ENCODE measurements around the gene SORCS3.

Gene SORCS3

DNA sequence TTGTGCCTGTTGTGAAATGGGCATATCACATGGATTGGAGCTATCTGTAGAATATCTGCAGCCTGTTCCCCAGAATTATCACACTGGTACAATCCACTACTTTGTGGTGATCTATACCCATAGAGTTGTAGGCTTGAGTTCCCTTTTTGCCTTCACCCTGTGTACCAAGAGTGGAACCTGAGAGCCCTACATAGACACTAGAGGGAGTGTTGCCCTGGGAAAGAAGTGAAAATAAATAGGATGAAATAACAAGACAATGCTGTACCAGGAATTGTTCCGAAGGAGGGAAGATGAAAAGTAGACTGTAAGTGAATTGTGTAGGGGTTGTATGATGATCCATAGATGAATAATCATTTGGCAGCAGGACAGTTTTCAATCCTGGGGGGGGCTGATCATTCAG is 9.0 kb downstream of the SORCS3 start:
- H3K27me3 ChIP-seq (ENCODE audit: control insufficient read depth in 1 of 2, insufficient read depth in 2 of 2, low read length in 2 of 2): no peaks in the 10 kb centered on the region
- H3K9ac ChIP-seq (ENCODE audit: low read length): no peak overlapping the region
- no peaks in the 10 kb centered on the region for H3K9me3 ChIP-seq (ENCODE audit: low read length)
- H3K27ac ChIP-seq (ENCODE audit: low read depth, low read length): no peak overlapping the region
- no peak overlapping the region for H3K4me3 ChIP-seq (ENCODE audit: low read depth in 1 of 2, low read length in 2 of 2)
- H3K4me1 ChIP-seq (ENCODE audit: insufficient read depth, low read length): no peaks in the 10 kb centered on the region
- no peaks in the 10 kb centered on the region for H3K36me3 ChIP-seq (ENCODE audit: insufficient read depth, low read length)

DNA sequence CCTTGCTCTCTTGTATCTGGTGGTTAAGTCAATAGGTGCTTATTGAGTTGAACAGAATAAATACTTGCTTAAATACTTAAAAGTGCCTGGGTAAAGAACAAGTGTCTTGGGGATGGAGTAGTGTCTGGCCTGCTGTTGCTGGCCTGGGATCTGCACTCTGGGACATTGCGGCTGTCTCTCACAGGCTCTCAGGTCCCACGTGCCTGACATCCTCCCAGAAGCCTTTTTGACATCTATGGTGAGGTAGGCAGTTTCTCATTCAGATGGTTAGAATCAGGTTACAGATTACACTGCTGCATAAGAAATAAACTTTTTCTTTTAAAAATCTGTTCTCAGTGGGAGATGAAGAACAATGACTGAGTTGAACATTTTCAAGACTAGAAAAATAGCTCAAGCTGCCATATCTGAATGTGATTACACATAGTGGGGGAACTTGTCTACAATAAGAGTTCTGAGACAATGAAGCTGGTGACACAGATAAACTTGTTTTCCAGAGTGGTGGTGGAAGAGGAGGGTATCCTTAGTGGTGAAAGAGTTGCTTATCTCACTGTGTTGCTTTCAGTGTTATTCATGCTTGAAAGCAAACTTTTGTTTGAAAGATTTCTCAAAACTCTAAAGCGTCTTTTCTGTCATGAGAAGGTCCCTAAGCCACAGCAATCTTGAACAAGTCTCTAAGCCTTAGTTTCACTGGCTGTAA is 9.7 kb downstream of the SORCS3 start:
- no peaks in the 10 kb centered on the region for H3K4me1 ChIP-seq (ENCODE audit: insufficient read depth, low read length)
- H3K4me3 ChIP-seq (ENCODE audit: low read depth in 1 of 2, low read length in 2 of 2): no peak overlapping the region
- H3K9ac ChIP-seq (ENCODE audit: low read length): no peak overlapping the region
- H3K27me3 ChIP-seq (ENCODE audit: control insufficient read depth in 1 of 2, insufficient read depth in 2 of 2, low read length in 2 of 2): no peaks in the 10 kb centered on the region
- H3K27ac ChIP-seq (ENCODE audit: low read depth, low read length): no peak overlapping the region
- no peaks in the 10 kb centered on the region for H3K36me3 ChIP-seq (ENCODE audit: insufficient read depth, low read length)
- H3K9me3 ChIP-seq (ENCODE audit: low read length): no peaks in the 10 kb centered on the region

DNA sequence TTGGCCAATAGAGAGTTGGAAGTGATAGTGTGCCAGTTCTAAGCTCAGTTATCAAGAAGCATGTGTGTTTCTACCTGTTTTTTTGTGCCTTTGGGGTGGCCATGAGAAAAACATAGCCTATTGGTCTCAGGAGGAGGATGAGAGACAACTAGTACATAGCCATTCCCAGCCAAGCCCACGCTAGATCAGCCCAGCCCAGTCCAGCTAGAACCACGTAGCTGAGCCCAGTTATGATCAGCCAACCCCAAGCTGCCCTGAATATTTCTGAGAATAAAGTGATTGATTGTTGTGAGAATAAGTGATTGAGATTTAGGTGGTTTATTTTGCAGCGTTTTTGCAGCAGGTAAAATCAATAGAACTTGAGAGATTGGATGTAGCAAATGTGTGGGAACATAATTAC is 15.9 kb downstream of the SORCS3 start:
- Histone ChIP-seq H3K9me3 (ENCODE audit: low read length) (no peaks in the 10 kb centered on the region), H3K36me3 (ENCODE audit: insufficient read depth, low read length) (no peaks in the 10 kb centered on the region), H3K4me3 (ENCODE audit: low read depth in 1 of 2, low read length in 2 of 2) (no peak overlapping the region), H3K9ac (ENCODE audit: low read length) (no peak overlapping the region), H3K4me1 (ENCODE audit: insufficient read depth, low read length) (no peaks in the 10 kb centered on the region), H3K27ac (ENCODE audit: low read depth, low read length) (no peak overlapping the region), H3K27me3 (ENCODE audit: control insufficient read depth in 1 of 2, insufficient read depth in 2 of 2, low read length in 2 of 2) (no peaks in the 10 kb centered on the region)

DNA sequence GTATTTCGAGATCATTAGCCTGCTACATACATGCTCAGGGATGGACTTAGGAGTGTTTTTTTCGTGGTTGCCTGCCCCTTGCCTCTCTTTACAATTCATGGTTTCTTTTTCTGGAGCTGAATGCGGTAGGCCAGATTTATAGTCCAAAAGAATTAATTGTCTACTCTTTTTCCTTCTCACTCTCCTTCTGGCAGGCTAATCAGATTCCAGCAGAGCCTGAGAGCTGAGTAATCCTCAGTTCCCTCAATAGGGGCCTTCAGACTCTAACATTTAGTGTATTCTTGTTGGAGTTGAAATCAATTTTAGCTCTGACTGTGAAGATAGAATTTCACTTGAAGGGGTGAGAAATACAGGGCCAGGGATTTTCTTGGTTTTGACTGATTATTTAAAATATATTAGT is 16.4 kb downstream of the SORCS3 start:
- Histone ChIP-seq H3K27me3 (ENCODE audit: control insufficient read depth in 1 of 2, insufficient read depth in 2 of 2, low read length in 2 of 2) (no peaks in the 10 kb centered on the region), H3K4me3 (ENCODE audit: low read depth in 1 of 2, low read length in 2 of 2) (no peak overlapping the region), H3K4me1 (ENCODE audit: insufficient read depth, low read length) (no peaks in the 10 kb centered on the region), H3K27ac (ENCODE audit: low read depth, low read length) (no peak overlapping the region), H3K36me3 (ENCODE audit: insufficient read depth, low read length) (no peaks in the 10 kb centered on the region), H3K9me3 (ENCODE audit: low read length) (no peaks in the 10 kb centered on the region), H3K9ac (ENCODE audit: low read length) (no peak overlapping the region)

DNA sequence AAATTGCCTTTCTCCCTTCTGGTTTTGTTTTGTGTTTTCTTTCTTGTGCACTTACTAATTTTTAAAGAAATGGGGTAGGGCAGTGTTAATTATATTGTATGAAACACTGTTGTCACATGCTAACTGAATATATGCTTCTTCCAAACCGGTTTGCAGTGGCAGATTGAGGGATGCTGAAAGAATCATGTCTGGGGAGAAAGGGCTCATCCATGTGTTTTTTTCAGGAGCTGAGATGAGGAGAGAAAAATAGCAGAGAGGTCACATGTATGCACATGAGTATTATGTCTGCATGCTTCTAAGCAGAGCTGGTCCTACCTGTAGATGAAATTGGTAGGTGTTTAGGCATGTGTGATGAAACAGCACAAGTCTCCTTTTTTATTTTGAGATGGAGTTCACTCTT is 17.0 kb downstream of the SORCS3 start:
- Histone ChIP-seq H3K27me3 (ENCODE audit: control insufficient read depth in 1 of 2, insufficient read depth in 2 of 2, low read length in 2 of 2) (no peaks in the 10 kb centered on the region), H3K4me3 (ENCODE audit: low read depth in 1 of 2, low read length in 2 of 2) (no peak overlapping the region), H3K9me3 (ENCODE audit: low read length) (no peaks in the 10 kb centered on the region), H3K9ac (ENCODE audit: low read length) (no peak overlapping the region), H3K36me3 (ENCODE audit: insufficient read depth, low read length) (no peaks in the 10 kb centered on the region), H3K27ac (ENCODE audit: low read depth, low read length) (no peak overlapping the region), H3K4me1 (ENCODE audit: insufficient read depth, low read length) (no peaks in the 10 kb centered on the region)

DNA sequence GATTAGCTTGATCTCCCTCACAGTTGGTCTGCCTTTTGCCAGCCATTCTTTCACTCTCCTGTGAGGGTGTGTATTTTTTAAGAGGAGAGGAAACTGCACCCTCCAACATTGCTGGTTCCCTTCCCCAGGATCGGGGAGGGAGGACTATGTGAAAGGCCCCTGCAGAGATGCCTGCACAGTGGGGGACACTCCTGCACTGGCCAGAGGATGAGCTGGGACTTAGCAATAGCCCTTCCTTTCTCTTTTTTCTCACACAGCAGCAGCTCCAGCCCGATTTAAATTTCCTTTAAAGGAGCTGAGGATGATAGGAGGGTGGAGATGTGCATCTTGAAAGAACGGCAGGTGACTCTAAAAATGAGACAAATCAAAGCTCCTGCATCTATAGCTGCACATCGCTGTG is 18.7 kb downstream of the SORCS3 start:
- Histone ChIP-seq H3K9ac (ENCODE audit: low read length) (no peak overlapping the region), H3K9me3 (ENCODE audit: low read length) (no peaks in the 10 kb centered on the region), H3K27ac (ENCODE audit: low read depth, low read length) (no peak overlapping the region), H3K36me3 (ENCODE audit: insufficient read depth, low read length) (no peaks in the 10 kb centered on the region), H3K4me1 (ENCODE audit: insufficient read depth, low read length) (no peaks in the 10 kb centered on the region), H3K4me3 (ENCODE audit: low read depth in 1 of 2, low read length in 2 of 2) (no peak overlapping the region), H3K27me3 (ENCODE audit: control insufficient read depth in 1 of 2, insufficient read depth in 2 of 2, low read length in 2 of 2) (no peaks in the 10 kb centered on the region)

DNA sequence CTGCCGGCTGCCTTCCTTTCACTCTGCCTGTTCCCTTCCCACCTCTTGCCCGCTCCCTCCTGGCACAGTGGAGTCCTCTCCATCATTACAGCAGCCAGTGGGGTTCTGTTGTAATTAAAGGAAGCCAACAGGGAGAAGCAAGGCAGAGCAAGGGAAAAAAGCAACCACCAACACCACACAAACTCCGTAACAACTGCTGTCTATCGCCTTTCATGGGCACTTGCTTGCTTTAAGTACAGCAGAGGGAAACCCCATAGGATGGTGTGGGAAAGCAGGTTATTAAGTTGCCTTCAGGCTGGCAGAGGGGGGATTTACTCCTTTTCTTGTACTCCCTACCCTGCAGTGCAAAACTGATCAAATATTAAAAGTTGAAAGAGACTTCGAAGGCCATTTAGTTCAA is 22.0 kb downstream of the SORCS3 start:
- Histone ChIP-seq H3K9me3 (ENCODE audit: low read length) (no peaks in the 10 kb centered on the region), H3K4me1 (ENCODE audit: insufficient read depth, low read length) (no peaks in the 10 kb centered on the region), H3K36me3 (ENCODE audit: insufficient read depth, low read length) (no peaks in the 10 kb centered on the region), H3K9ac (ENCODE audit: low read length) (no peak overlapping the region), H3K4me3 (ENCODE audit: low read depth in 1 of 2, low read length in 2 of 2) (no peak overlapping the region), H3K27ac (ENCODE audit: low read depth, low read length) (no peak overlapping the region), H3K27me3 (ENCODE audit: control insufficient read depth in 1 of 2, insufficient read depth in 2 of 2, low read length in 2 of 2) (no peaks in the 10 kb centered on the region)

DNA sequence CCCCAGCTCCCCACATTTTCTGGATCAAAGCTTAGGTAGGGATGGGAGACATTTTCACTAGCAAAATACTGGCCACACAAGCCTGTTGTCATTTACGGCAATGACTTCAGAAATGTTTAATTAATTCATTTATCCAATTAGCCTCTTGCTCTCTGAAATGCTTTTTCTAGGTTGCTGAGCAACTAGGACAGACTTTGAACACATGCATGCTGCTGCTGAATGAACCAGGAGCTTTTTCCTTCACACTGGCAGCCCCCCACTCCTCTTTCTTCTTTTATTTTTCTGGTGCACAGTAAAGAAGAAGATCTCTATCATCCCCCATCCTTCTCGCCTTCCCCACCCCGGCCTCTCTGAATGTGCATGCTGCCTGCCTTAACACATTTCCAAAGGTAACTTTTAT is 22.5 kb downstream of the SORCS3 start:
- Histone ChIP-seq H3K27me3 (ENCODE audit: control insufficient read depth in 1 of 2, insufficient read depth in 2 of 2, low read length in 2 of 2) (no peaks in the 10 kb centered on the region), H3K36me3 (ENCODE audit: insufficient read depth, low read length) (no peaks in the 10 kb centered on the region), H3K9ac (ENCODE audit: low read length) (no peak overlapping the region), H3K9me3 (ENCODE audit: low read length) (no peaks in the 10 kb centered on the region), H3K4me1 (ENCODE audit: insufficient read depth, low read length) (no peaks in the 10 kb centered on the region), H3K4me3 (ENCODE audit: low read depth in 1 of 2, low read length in 2 of 2) (no peak overlapping the region), H3K27ac (ENCODE audit: low read depth, low read length) (no peak overlapping the region)

DNA sequence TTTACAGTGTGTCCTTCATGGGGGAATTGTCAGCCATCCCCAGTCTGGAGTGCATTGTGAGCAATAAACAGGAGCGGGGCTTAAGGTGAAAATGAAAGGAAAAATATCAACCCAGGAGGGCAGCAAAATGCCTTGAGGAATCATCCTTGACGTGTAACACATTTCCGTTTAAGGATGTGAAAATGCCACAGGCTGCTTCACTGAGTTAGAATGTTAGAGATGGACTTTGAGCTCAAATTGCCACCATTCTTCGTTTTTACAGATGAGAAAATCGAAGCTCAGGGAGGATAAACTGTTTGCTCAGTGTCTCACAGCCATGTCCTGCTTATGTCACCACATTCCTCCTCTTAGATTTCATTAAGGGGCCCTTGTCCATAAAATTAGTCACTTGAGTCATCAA is 23.1 kb downstream of the SORCS3 start:
- no peaks in the 10 kb centered on the region for H3K9me3 ChIP-seq (ENCODE audit: low read length)
- H3K4me3 ChIP-seq (ENCODE audit: low read depth in 1 of 2, low read length in 2 of 2): no peak overlapping the region
- no peaks in the 10 kb centered on the region for H3K36me3 ChIP-seq (ENCODE audit: insufficient read depth, low read length)
- H3K4me1 ChIP-seq (ENCODE audit: insufficient read depth, low read length): no peaks in the 10 kb centered on the region
- H3K27me3 ChIP-seq (ENCODE audit: control insufficient read depth in 1 of 2, insufficient read depth in 2 of 2, low read length in 2 of 2): no peaks in the 10 kb centered on the region
- H3K27ac ChIP-seq (ENCODE audit: low read depth, low read length): no peak overlapping the region
- H3K9ac ChIP-seq (ENCODE audit: low read length): no peak overlapping the region

DNA sequence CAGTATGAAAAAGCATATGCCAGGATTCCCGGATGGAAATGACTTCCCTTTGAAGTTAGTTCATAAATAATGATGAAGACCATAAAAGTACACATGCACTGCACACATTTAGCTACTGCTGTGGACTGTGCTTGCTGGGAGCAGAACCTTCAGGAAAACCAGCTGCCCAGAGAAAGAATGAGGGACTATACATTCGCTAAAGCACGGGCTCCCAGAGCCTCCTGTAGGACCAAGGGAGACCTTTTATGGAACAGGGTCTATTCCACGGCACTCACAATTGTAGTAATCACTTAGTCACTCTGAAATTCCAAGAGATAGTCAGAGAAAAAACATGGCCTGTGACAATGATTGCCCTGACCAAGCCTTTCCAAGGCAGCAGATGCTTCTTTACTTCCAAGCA is 24.1 kb downstream of the SORCS3 start:
- H3K4me3 ChIP-seq (ENCODE audit: low read depth in 1 of 2, low read length in 2 of 2): no peak overlapping the region
- no peak overlapping the region for H3K27ac ChIP-seq (ENCODE audit: low read depth, low read length)
- H3K27me3 ChIP-seq (ENCODE audit: control insufficient read depth in 1 of 2, insufficient read depth in 2 of 2, low read length in 2 of 2): no peaks in the 10 kb centered on the region
- H3K36me3 ChIP-seq (ENCODE audit: insufficient read depth, low read length): no peaks in the 10 kb centered on the region
- no peaks in the 10 kb centered on the region for H3K4me1 ChIP-seq (ENCODE audit: insufficient read depth, low read length)
- no peak overlapping the region for H3K9ac ChIP-seq (ENCODE audit: low read length)
- no peaks in the 10 kb centered on the region for H3K9me3 ChIP-seq (ENCODE audit: low read length)

DNA sequence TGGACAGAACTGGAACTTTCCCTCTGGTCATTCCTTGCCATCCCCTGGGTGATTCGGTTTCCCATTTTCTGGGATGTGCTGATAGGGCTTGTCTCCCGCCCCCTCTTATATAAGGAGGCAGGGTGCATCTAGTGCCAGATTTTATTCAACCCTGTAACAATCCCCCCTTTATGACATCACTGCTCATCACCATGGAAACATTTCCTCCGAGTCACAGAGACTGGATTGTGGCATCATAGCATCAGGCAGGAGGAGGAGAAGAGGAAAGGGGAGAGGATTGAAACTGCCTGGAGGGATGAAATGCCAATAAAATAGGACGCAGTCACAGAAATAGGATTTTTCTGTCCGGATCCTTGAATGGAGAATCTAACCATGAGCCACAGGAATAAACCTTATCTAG is 25.0 kb downstream of the SORCS3 start:
- H3K36me3 ChIP-seq (ENCODE audit: insufficient read depth, low read length): no peaks in the 10 kb centered on the region

DNA sequence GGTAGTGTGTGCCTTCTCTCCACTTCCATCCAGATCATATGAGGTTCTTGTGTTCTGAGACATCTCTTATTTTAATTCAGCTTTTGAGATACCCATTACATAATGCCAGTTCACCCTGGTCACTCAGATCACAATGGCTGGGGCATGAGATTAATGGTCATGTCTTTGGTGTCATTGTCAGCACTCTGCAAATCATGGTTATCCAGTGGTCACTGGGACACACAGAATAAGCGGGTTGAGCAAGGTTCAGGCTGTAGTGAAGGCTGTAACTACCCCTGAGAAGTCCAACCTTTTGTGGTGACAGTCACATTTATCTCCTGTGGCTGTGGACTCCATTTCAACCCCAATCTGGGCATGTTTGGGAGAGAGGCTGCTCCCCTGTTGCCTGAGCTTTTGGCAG is 35.8 kb downstream of the SORCS3 start:
- H3K27ac ChIP-seq (ENCODE audit: low read depth, low read length): no peak overlapping the region
- H3K27me3 ChIP-seq (ENCODE audit: control insufficient read depth in 1 of 2, insufficient read depth in 2 of 2, low read length in 2 of 2): peaks cover 0 to 4% of the 10 kb centered on the region in 2 donors
- H3K4me3 ChIP-seq (ENCODE audit: low read depth in 1 of 2, low read length in 2 of 2): no peak overlapping the region
- no peaks in the 10 kb centered on the region for H3K36me3 ChIP-seq (ENCODE audit: insufficient read depth, low read length)
- no peaks in the 10 kb centered on the region for H3K9me3 ChIP-seq (ENCODE audit: low read length)
- no peak overlapping the region for H3K9ac ChIP-seq (ENCODE audit: low read length)
- no peaks in the 10 kb centered on the region for H3K4me1 ChIP-seq (ENCODE audit: insufficient read depth, low read length)

More for the DNA sequence above, 25.0 kb downstream of the SORCS3 start:
- no peak overlapping the region for H3K4me3 ChIP-seq (ENCODE audit: low read depth in 1 of 2, low read length in 2 of 2)
- H3K4me1 ChIP-seq (ENCODE audit: insufficient read depth, low read length): no peaks in the 10 kb centered on the region
- H3K27ac ChIP-seq (ENCODE audit: low read depth, low read length): no peak overlapping the region
- no peaks in the 10 kb centered on the region for H3K27me3 ChIP-seq (ENCODE audit: control insufficient read depth in 1 of 2, insufficient read depth in 2 of 2, low read length in 2 of 2)
- H3K9me3 ChIP-seq (ENCODE audit: low read length): no peaks in the 10 kb centered on the region
- H3K9ac ChIP-seq (ENCODE audit: low read length): no peak overlapping the region

Data from muscle layer of colon (tissue), 2 donors.